ENCODE data around the gene DYSF.

DYSF gene

GRCh38 chr2:71605781-71606241 is 152.4 kb downstream of the DYSF start:
- no peak for DNase-seq

DNA sequence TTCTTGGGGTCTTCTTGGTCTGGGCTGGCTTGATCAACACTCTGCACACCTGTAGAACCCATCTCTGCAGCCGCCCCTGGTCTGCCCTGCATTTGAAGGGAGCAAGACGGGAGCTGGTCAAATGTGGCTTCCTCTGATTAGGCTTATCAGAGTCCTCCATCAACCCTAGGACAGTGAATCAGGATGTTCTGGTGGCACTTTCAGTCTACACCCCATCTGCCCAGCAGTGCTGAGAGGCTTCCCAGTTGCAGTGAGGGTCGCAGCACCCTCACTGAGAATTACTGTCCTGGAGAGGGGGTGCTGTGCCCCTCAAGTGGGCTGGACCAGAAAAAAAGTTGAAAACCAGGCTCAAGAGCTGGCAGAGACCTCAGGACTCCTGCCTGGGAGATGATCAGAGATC is 152.9 kb downstream of the DYSF start:
- DNase-seq = no peak

- DNase-seq = no peak
Measured at GRCh38 chr2:71607151-71607889, 154.0 kb downstream of the DYSF start.

- no peak for DNase-seq
Measured at GRCh38 chr2:71608034-71608433, 154.7 kb downstream of the DYSF start.

- DNase-seq = no peak
Measured at GRCh38 chr2:71608441-71608840, 155.1 kb downstream of the DYSF start.

- DNase-seq = no peak
Measured at GRCh38 chr2:71609029-71609428, 155.7 kb downstream of the DYSF start.

- DNase-seq = no peak
Measured at GRCh38 chr2:71609441-71609840, 156.1 kb downstream of the DYSF start.

DNA sequence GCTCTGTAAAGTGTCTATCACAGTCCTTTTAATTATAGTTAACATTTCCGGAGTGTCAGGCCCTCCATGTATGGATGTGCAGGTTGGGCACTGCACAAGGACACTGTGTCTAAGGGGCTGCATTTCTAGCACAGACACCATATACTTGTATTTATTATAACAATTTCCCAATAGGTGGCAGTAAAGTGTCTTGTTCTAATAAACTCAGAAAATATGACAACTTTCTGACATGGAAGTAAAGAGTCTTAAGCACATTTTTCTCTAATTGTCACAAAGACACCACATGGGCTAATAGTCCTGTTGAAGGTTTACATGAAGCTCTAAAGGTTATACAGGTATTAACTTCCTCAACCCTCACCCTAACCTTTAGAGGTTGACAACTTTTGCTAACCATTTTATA is 156.6 kb downstream of the DYSF start:
- DNase-seq = no peak

DNA sequence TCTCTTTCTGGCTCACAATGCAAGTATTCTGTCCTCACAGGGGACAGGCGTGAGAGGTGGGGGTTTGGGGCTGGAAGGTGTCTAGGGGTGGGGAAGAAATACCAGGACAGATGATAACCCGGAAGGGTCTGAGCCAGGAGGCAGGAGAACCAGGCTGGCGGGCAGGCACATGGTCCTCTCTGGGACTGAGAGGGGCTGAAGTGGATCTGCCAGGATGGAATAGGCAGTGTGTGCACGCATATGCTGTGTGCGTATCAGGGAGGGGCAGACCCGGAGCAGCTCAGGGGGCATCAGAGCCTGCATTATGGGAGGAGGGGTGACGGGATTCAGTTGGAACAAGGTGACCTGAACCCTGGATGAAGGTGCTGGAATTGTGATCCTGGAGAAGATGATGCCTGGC is 157.3 kb downstream of the DYSF start:
- DNase-seq = no peak

DNA sequence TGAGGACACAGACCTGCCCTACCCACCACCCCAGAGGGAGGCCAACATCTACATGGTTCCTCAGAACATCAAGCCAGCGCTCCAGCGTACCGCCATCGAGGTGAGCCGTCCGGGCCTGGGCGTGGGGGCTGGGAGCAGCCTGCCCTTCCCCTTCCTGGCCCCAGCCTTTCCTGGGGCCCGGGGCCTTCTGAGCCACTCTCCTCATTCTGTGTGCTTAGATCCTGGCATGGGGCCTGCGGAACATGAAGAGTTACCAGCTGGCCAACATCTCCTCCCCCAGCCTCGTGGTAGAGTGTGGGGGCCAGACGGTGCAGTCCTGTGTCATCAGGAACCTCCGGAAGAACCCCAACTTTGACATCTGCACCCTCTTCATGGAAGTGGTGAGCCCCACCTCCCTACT is 157.9 kb downstream of the DYSF start:
- DNase-seq = no peak

DNA sequence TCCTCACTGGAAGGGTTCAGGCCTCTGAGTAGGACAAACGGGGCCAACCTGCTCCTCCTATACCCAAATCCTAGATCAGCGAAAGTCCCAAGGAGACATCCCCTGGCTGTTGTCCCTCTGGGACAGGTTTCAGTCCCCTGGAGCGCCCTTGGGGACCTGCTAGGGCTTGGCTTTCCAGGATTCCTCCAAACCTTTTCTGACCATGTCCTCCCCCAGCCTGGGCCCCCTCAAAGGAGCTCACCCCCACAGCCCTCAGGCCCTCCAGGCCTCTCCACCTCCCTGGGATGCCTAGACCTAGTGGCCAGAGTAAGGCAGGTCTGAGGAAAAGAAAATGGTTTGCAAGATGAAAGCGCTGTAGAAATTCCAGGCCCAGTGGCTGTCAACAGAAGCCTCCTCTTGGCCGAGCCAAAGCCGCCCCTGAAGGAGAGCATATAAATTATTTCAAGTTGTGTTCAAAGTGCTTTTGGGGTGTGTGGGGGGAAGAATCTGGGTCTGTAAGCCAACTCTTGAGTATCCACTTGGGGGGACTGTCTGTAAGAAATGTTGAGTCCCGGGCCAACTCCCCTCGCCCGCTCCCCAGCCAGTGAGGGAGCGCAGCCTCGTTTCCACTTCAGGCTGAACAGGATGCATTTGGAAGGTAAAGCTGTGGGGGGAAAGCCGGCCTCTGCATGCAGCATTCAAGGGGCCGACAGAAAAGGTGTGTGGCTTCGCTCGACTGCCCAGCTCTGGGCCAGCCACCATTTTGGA is 158.6 kb downstream of the DYSF start:
- no peak for DNase-seq

GRCh38 chr2:71612581-71613402 is 159.4 kb downstream of the DYSF start:
- no peak for DNase-seq

GRCh38 chr2:71613403-71613952 is 160.1 kb downstream of the DYSF start:
- DNase-seq = no peak

GRCh38 chr2:71613953-71614925 is 160.9 kb downstream of the DYSF start:
- DNase-seq = no peak

GRCh38 chr2:71614976-71615766 is 161.8 kb downstream of the DYSF start:
- DNase-seq = no peak

DNA sequence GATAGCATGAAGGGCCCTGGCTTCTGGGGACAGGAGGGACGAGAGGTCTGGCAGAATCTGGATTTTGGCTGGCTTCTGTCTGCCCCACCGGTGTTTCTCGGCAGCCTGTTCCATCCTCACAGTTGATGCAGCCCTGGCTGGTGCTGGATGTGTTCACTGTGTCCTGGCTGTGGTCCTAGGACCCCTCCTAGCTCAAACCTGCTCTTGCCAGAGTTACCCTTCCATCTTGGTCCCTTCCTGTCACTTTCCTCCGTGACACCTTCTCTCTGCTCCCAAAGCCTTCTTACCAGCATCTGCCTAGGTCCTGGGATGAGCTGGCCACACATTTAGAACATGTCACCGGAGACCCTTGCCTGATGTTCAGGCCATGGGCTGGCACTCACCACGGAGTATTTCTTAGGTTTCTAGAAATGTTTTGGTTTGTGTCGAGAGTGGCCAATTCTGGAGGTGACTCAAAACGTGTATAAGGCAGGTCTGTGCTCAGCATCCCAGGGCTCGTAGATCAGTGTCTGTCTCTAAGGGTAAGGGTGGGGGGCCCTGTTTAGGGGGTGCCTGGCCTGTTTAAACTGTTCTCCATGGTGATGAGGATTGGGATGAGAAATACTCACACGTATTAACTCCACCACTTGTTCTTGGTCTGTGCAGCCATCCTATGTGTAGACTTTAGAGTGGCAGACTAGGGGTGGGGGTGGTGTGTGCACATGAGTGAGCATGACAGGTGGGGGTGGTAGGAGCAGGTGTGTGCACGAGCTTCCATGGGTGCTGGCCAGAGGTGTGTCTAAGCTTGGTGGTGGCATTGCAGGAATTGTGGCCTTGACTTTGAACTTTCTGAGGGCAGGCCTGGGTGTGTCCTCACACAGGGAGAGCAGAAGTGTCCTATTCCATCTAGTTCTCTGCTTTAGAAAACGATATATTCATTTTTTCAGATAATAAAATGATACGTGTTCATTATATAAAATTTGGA is 162.7 kb downstream of the DYSF start:
- DNase-seq = no peak

GRCh38 chr2:71617266-71617665 is 163.9 kb downstream of the DYSF start:
- DNase-seq = no peak

- DNase-seq = no peak
Measured at GRCh38 chr2:71618327-71619113, 165.2 kb downstream of the DYSF start.

GRCh38 chr2:71619230-71619741 is 165.9 kb downstream of the DYSF start:
- DNase-seq = no peak

All from NCI-H510A treated with DMSO at 0.1 percent for 48 hours (cell line).